Ishikawa (cell line): ENCODE results near the gene SULT4A1.

Experiments
- CEBPB ChIP-seq: IDR thresholded peaks from 2 replicates; pipeline ENCODE4 v1.6.1; 2012
- CREB1 ChIP-seq: IDR thresholded peaks from 2 replicates; pipeline ENCODE4 v1.6.1; 2012; ENCODE audit warnings: low read depth
- EGR1 ChIP-seq: IDR thresholded peaks from 2 replicates; pipeline ENCODE4 v1.6.1; 2012
- EP300 ChIP-seq: IDR thresholded peaks from 2 replicates; pipeline ENCODE4 v1.6.1; 2012; ENCODE audit warnings: borderline replicate concordance
- FOXM1 ChIP-seq: IDR thresholded peaks from 2 replicates; pipeline ENCODE4 v1.6.1; 2012; ENCODE audit warnings: low read depth, borderline replicate concordance
- NFIC ChIP-seq: IDR thresholded peaks from 2 replicates; pipeline ENCODE4 v1.6.1; 2012
- RAD21 ChIP-seq: IDR thresholded peaks from 2 replicates; pipeline ENCODE4 v1.6.1; 2012; ENCODE audit warnings: low read depth
- REST ChIP-seq: IDR thresholded peaks from 2 replicates; pipeline ENCODE4 v1.6.1; 2012; ENCODE audit warnings: low read depth, mild to moderate bottlenecking
- TAF1 ChIP-seq: IDR thresholded peaks from 2 replicates; pipeline ENCODE4 v1.6.1; 2012; ENCODE audit warnings: low read depth, mild to moderate bottlenecking
- TCF12 ChIP-seq: IDR thresholded peaks from 2 replicates; pipeline ENCODE4 v1.6.1; 2012; ENCODE audit warnings: low read depth
- TEAD4 ChIP-seq: IDR thresholded peaks from 2 replicates; pipeline ENCODE4 v1.6.1; 2012
- USF1 ChIP-seq: IDR thresholded peaks from 2 replicates; pipeline ENCODE4 v1.6.1; 2012
- YY1 ChIP-seq: IDR thresholded peaks from 2 replicates; pipeline ENCODE4 v1.6.1; 2012; ENCODE audit warnings: low read depth
- ZBTB7A ChIP-seq: IDR thresholded peaks from 2 replicates; pipeline ENCODE4 v1.6.1; 2012; ENCODE audit warnings: low read depth
- TF ChIP-seq, protein P1 (sequence below): IDR thresholded peaks from 2 replicates; pipeline ENCODE4 v1.6.1; 2012

The SULT4A1 gene

DNA sequence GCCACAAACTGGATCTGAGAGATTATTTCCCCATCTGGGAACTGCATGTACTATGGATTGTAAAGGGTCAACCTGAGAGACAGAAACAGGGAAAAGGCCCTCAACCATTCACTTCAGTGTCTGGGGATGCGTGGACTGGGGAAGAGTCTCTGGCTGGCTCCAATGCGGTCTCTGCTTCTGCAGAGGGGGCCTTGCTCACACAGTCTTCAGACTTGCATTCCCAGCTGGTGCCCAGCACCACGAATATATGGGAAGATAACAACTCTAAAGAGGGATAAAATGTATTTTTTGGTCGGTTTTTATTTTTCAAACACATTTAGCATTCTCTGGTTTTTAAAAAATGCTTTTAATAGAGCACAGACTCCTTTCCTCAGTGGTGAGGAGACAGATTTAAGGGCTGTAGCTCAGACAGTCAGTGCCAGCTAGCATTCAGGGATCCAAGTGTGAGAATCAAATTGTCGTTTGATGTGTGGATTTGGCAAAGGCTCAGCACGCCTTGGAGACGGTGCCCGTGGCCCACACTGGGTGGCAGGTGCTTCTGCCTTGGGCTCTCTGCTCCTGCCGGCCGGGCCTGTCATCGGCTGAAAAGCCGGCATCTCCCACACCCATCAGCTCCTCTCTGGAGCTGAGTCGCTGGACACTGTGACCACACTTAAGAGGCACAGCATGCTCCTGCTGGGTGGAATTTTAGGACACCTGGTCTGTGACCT lies 42.2 kb downstream of the SULT4A1 start:
- TF ChIP-seq USF1 = no peak
- TF ChIP-seq FOXM1 = no peak
- no peak for TF ChIP-seq YY1
- TF ChIP-seq REST = no peak
- no peak for TF ChIP-seq TCF12
- TF ChIP-seq RAD21 = no peak
- TF ChIP-seq, protein P1, sequence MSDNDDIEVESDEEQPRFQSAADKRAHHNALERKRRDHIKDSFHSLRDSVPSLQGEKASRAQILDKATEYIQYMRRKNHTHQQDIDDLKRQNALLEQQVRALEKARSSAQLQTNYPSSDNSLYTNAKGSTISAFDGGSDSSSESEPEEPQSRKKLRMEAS = no peak

GRCh38 chr22:43819421-43819921 lies 42.8 kb downstream of the SULT4A1 start:
- TF ChIP-seq NFIC (no peak), TAF1 (no peak), EP300 (no peak), ZBTB7A (no peak), EGR1 (no peak), CEBPB (no peak), TEAD4 (no peak), RAD21 (no peak), TCF12 (no peak), CREB1 (no peak), REST (no peak)

GRCh38 chr22:43818981-43819380 lies 43.3 kb downstream of the SULT4A1 start:
- TF ChIP-seq REST (no peak), EGR1 (no peak), FOXM1 (no peak), NFIC (no peak), CEBPB (no peak), YY1 (no peak), TCF12 (no peak), TAF1 (no peak), USF1 (no peak), TEAD4 (no peak), RAD21 (no peak), ZBTB7A (no peak), EP300 (no peak), CREB1 (no peak)
- TF ChIP-seq, protein P1 = no peak

GRCh38 chr22:43817402-43817801 lies 44.9 kb downstream of the SULT4A1 start:
- TF ChIP-seq RAD21 = no peak
- TF ChIP-seq CREB1 = no peak
- no peak for TF ChIP-seq TEAD4
- TF ChIP-seq CEBPB = no peak
- TF ChIP-seq NFIC = no peak
- TF ChIP-seq, protein P1 = no peak
- TF ChIP-seq ZBTB7A = no peak
